Loucy (cell line): ENCODE measurements around the gene FN3KRP.

Source experiments
- H2AFZ ChIP-seq: fragments of 200-600 bp; sonication (generic); 2 replicates; pipeline ENCODE4 v1.6.0; 2016; ENCODE audit warnings: antibody characterized with exemption, mild to moderate bottlenecking, low read length, moderate library complexity
- H3F3A ChIP-seq: fragments of 200-600 bp; 2 replicates; pipeline ENCODE4 v1.6.0; 2016; ENCODE audit warnings: antibody characterized with exemption, low read depth, mild to moderate bottlenecking
- H3K27me3 ChIP-seq: fragments of 200-600 bp; sonication (generic); 2 replicates; pipeline ENCODE4 v1.6.1; 2014; ENCODE audit warnings: low read length, mild to moderate bottlenecking; ENCODE audit not compliant: insufficient read depth, poor library complexity, severe bottlenecking
- H3K36me3 ChIP-seq: fragments of 200-600 bp; sonication (generic); 2 replicates; pipeline ENCODE4 v1.6.1; 2016; ENCODE audit warnings: low read length; ENCODE audit not compliant: insufficient read depth
- H3K4me1 ChIP-seq: fragments of 200-600 bp; sonication (generic); 2 replicates; pipeline ENCODE4 v1.5.1; 2014; ENCODE audit warnings: low read length, mild to moderate bottlenecking; ENCODE audit not compliant: insufficient read depth, poor library complexity, severe bottlenecking
- H3K4me2 ChIP-seq: fragments of 200-600 bp; sonication (generic); 2 replicates; pipeline ENCODE4 v1.6.0; 2014; ENCODE audit warnings: antibody characterized with exemption, low read length, low read depth, mild to moderate bottlenecking; ENCODE audit not compliant: poor library complexity, severe bottlenecking
- H3K4me3 ChIP-seq: fragments of 200-600 bp; sonication (generic); 2 replicates; pipeline ENCODE4 v1.5.1; 2014; ENCODE audit warnings: low read length, mild to moderate bottlenecking, mixed read lengths; ENCODE audit not compliant: poor library complexity, severe bottlenecking
- H3K79me2 ChIP-seq: fragments of 200-600 bp; sonication (generic); 2 replicates; pipeline ENCODE4 v1.6.1; 2014; ENCODE audit warnings: low read length; ENCODE audit not compliant: insufficient read depth
- H3K9ac ChIP-seq: fragments of 200-600 bp; sonication (generic); 2 replicates; pipeline ENCODE4 v1.6.0; 2014; ENCODE audit warnings: mild to moderate bottlenecking, low read depth, low read length, moderate library complexity; ENCODE audit not compliant: poor library complexity, severe bottlenecking
- H3K9me2 ChIP-seq: fragments of 200-600 bp; sonication (generic); replicated peaks from 2 replicates; pipeline ENCODE4 v1.6.1; 2016; ENCODE audit warnings: low read depth, low read length, mixed read lengths
- H3K9me3 ChIP-seq: fragments of 200-600 bp; sonication (generic); 2 replicates; pipeline ENCODE4 v1.6.1; 2014; ENCODE audit warnings: mild to moderate bottlenecking, antibody characterized with exemption, low read length, low read depth; ENCODE audit not compliant: insufficient read depth
- H4K20me1 ChIP-seq: fragments of 200-600 bp; sonication (generic); 2 replicates; pipeline ENCODE4 v1.6.0; 2014; ENCODE audit warnings: antibody characterized with exemption, low read length, mild to moderate bottlenecking; ENCODE audit not compliant: insufficient read depth, poor library complexity, severe bottlenecking
- CTCF ChIP-seq: fragments of 200-600 bp; sonication (generic); conservative IDR thresholded peaks from 2 replicates; pipeline ENCODE4 v1.5.1; 2014; ENCODE audit warnings: mild to moderate bottlenecking, antibody characterized with exemption, low read length
- EZH2phosphoT487 ChIP-seq: fragments of 200-600 bp; IDR thresholded peaks from 2 replicates; pipeline ENCODE4 v1.6.1; 2018; ENCODE audit warnings: antibody characterized with exemption, mild to moderate bottlenecking, moderate library complexity, borderline replicate concordance

FN3KRP gene

GRCh38 chr17:82713071-82713723 lies 3.3 kb upstream of the FN3KRP start:
- no peaks in the 10 kb centered on the region for H3K36me3 ChIP-seq

GRCh38 chr17:82718986-82719685 lies 2.6 kb downstream of the FN3KRP start:
- Histone ChIP-seq H3K79me2 (peaks cover 24% of the 10 kb centered on the region), H3K4me3 (no peak overlapping the region), H4K20me1 (peaks cover 13% of the 10 kb centered on the region), H3F3A (no peaks in the 10 kb centered on the region), H3K9me3 (no peaks in the 10 kb centered on the region), H3K27me3 (peaks cover 4% of the 10 kb centered on the region), H3K36me3 (peaks cover 4% of the 10 kb centered on the region; the same call in 1 of the 2 replicates), H3K4me2 (peak overlapping the region; percentile 96), H3K4me1 (peaks cover 16% of the 10 kb centered on the region), H2AFZ (no peak overlapping the region), H3K9me2 (no peaks in the 10 kb centered on the region), H3K9ac (no peak overlapping the region)
- TF ChIP-seq CTCF: no peak
- no peak for TF ChIP-seq EZH2phosphoT487

More at GRCh38 chr17:82713071-82713723, 3.3 kb upstream of the FN3KRP start:
- Histone ChIP-seq H3K4me2 (no peak overlapping the region), H3K27me3 (peaks cover 4% of the 10 kb centered on the region), H3K9me2 (no peaks in the 10 kb centered on the region), H3K4me3 (no peak overlapping the region), H3K79me2 (peaks cover 16% of the 10 kb centered on the region), H3F3A (no peaks in the 10 kb centered on the region), H2AFZ (no peak overlapping the region), H3K9ac (no peak overlapping the region), H4K20me1 (peaks cover 13% of the 10 kb centered on the region), H3K9me3 (no peaks in the 10 kb centered on the region), H3K4me1 (peaks cover 12% of the 10 kb centered on the region)
- no peak for TF ChIP-seq CTCF
- no peak for TF ChIP-seq EZH2phosphoT487

- Histone ChIP-seq H2AFZ (no peak overlapping the region), H3K36me3 (peaks cover 4% of the 10 kb centered on the region; the same call in 1 of the 2 replicates), H3K9ac (no peak overlapping the region), H3K27me3 (peaks cover 4% of the 10 kb centered on the region), H3K4me1 (peaks cover 16% of the 10 kb centered on the region), H3F3A (no peaks in the 10 kb centered on the region), H3K79me2 (peaks cover 24% of the 10 kb centered on the region), H3K9me2 (no peaks in the 10 kb centered on the region), H4K20me1 (peaks cover 13% of the 10 kb centered on the region), H3K4me2 (no peak overlapping the region), H3K4me3 (no peak overlapping the region), H3K9me3 (no peaks in the 10 kb centered on the region)
- TF ChIP-seq CTCF (no peak), EZH2phosphoT487 (no peak)
Observed at GRCh38 chr17:82720204-82720603, 3.7 kb downstream of the FN3KRP start.
